RCC 7860 (cell line): ENCODE results near the gene CLMP.

ENCODE experiments used
- DNase-seq: peaks from one replicate; pipeline ENCODE4 v3.0.0-alpha.2; 2015; ENCODE audit warnings: low spot score
- FAIRE-seq: peaks from 2 replicates; lab custom pipeline; 2012; peaks lifted over from hg19 to GRCh38; lab: Jason Lieb, UNC

The CLMP gene

GRCh38 chr11:123195188-123196059 lies at the start of gene CLMP:
Gene CLMP, minus strand, starts transcription at chr11:123195248. Its CDS starts 308 bp downstream, at chr11:123194940.
- DNase-seq (no peak), FAIRE-seq (no peak)

- no peak for DNase-seq
- FAIRE-seq, result no peak
These were observed 47.0 kb upstream of the CLMP start for GRCh38 chr11:123241874-123242543.

GRCh38 chr11:123241294-123241693 lies 46.2 kb upstream of the CLMP start:
- no peak for FAIRE-seq
- DNase-seq, result no peak

- peak; percentile 55 for FAIRE-seq
- peak; percentile 66 for DNase-seq
These were observed 44.4 kb upstream of the CLMP start for GRCh38 chr11:123239191-123240150.

GRCh38 chr11:123238297-123238696 lies 43.2 kb upstream of the CLMP start:
- no peak for FAIRE-seq
- DNase-seq, result no peak

GRCh38 chr11:123236879-123237278 lies 41.8 kb upstream of the CLMP start:
- FAIRE-seq (no peak), DNase-seq (no peak)

- DNase-seq (no peak), FAIRE-seq (no peak)
These were observed 40.7 kb upstream of the CLMP start for GRCh38 chr11:123235656-123236261.

GRCh38 chr11:123235117-123235655 lies 40.1 kb upstream of the CLMP start:
- DNase-seq (no peak), FAIRE-seq (no peak)

- FAIRE-seq (no peak), DNase-seq (no peak)
These were observed 38.9 kb upstream of the CLMP start for GRCh38 chr11:123233975-123234334.

- no peak for FAIRE-seq
- DNase-seq, result no peak
These were observed 38.4 kb upstream of the CLMP start for GRCh38 chr11:123233280-123233974.

- no peak for FAIRE-seq
These were observed 36.7 kb upstream of the CLMP start for GRCh38 chr11:123231777-123232176.

GRCh38 chr11:123231256-123231655 lies 36.2 kb upstream of the CLMP start:
- FAIRE-seq, result no peak

More at GRCh38 chr11:123231777-123232176, 36.7 kb upstream of the CLMP start:
- DNase-seq, result no peak

GRCh38 chr11:123230346-123230745 lies 35.3 kb upstream of the CLMP start:
- no peak for FAIRE-seq

More at GRCh38 chr11:123231256-123231655, 36.2 kb upstream of the CLMP start:
- DNase-seq, result peak; percentile 41

GRCh38 chr11:123228496-123229163 lies 33.6 kb upstream of the CLMP start:
- no peak for DNase-seq
- no peak for FAIRE-seq

More at GRCh38 chr11:123230346-123230745, 35.3 kb upstream of the CLMP start:
- no peak for DNase-seq

GRCh38 chr11:123227763-123228495 lies 32.9 kb upstream of the CLMP start:
- DNase-seq (no peak), FAIRE-seq (no peak)

GRCh38 chr11:123221584-123221983 lies 26.5 kb upstream of the CLMP start:
- no peak for FAIRE-seq
- no peak for DNase-seq

GRCh38 chr11:123221096-123221561 lies 26.1 kb upstream of the CLMP start:
- FAIRE-seq, result no peak

GRCh38 chr11:123219066-123219690 lies 24.1 kb upstream of the CLMP start:
- peak; percentile 87 for DNase-seq
- FAIRE-seq, result peak; percentile 89

More at GRCh38 chr11:123221096-123221561, 26.1 kb upstream of the CLMP start:
- DNase-seq, result no peak
